Sigmoid colon (tissue), 3 donors: ENCODE data around the gene CFAP58.

Experiments used
- CTCF ChIP-seq, 4 experiments: fragments of 450-650 bp in 3 of 4; fragments of 200-600 bp in 1 of 4; IDR thresholded peaks; one replicate each; pipeline ENCODE4 v1.5.1; 2016 to 2019; ENCODE audit warnings: antibody characterized with exemption in 4 of 4, mild to moderate bottlenecking in 3 of 4, moderate library complexity in 2 of 4
- POLR2A ChIP-seq, 2 donors: fragments of 450-650 bp; IDR thresholded peaks; one replicate each; pipeline ENCODE4 v1.6.1; 2016; ENCODE audit warnings: antibody characterized with exemption in 2 of 2, mild to moderate bottlenecking in 2 of 2, moderate library complexity in 2 of 2

GRCh38 chr10:104329735-104330134 lies 23.9 kb upstream of the CFAP58 start:
- TF ChIP-seq CTCF (IDR thresholded peaks at IDR 0.05) (no peak), POLR2A (IDR thresholded peaks at IDR 0.05) (no peak)
